IMR-90 (cell line): Measurements from ENCODE around the gene HPSE2.

Experiments
- MXI1 ChIP-seq: IDR thresholded peaks from 2 replicates; pipeline ENCODE4 v1.6.1; 2012; ENCODE audit warnings: low read depth, mild to moderate bottlenecking, low read length, moderate library complexity, borderline replicate concordance
- TF ChIP-seq, protein P1 (sequence below): conservative IDR thresholded peaks from 2 replicates; pipeline ENCODE4 v1.5.1; 2012; ENCODE audit warnings: mild to moderate bottlenecking, low read depth, low read length, improper control_type of control experiment

GRCh38 chr10:98453729-98454128 is 781.9 kb downstream of the HPSE2 start:
- TF ChIP-seq, protein P1, sequence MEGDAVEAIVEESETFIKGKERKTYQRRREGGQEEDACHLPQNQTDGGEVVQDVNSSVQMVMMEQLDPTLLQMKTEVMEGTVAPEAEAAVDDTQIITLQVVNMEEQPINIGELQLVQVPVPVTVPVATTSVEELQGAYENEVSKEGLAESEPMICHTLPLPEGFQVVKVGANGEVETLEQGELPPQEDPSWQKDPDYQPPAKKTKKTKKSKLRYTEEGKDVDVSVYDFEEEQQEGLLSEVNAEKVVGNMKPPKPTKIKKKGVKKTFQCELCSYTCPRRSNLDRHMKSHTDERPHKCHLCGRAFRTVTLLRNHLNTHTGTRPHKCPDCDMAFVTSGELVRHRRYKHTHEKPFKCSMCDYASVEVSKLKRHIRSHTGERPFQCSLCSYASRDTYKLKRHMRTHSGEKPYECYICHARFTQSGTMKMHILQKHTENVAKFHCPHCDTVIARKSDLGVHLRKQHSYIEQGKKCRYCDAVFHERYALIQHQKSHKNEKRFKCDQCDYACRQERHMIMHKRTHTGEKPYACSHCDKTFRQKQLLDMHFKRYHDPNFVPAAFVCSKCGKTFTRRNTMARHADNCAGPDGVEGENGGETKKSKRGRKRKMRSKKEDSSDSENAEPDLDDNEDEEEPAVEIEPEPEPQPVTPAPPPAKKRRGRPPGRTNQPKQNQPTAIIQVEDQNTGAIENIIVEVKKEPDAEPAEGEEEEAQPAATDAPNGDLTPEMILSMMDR: no peak
- TF ChIP-seq MXI1: no peak
